HG03521 (cell line): ENCODE measurements around the gene SPRN.
"Not testable (repeated sequence)": the region's sequence is repeated elsewhere in the genome, so short reads cannot be mapped to it uniquely, and the experiment has no call there.

Experiments
- ATAC-seq: cut with Tn5 transposase; IDR thresholded peaks from one replicate; pipeline ENCODE4 v1.9.1; 2021; ENCODE audit warnings: mild to moderate bottlenecking, moderate library complexity; ENCODE audit not compliant: unreplicated experiment

Gene SPRN

DNA sequence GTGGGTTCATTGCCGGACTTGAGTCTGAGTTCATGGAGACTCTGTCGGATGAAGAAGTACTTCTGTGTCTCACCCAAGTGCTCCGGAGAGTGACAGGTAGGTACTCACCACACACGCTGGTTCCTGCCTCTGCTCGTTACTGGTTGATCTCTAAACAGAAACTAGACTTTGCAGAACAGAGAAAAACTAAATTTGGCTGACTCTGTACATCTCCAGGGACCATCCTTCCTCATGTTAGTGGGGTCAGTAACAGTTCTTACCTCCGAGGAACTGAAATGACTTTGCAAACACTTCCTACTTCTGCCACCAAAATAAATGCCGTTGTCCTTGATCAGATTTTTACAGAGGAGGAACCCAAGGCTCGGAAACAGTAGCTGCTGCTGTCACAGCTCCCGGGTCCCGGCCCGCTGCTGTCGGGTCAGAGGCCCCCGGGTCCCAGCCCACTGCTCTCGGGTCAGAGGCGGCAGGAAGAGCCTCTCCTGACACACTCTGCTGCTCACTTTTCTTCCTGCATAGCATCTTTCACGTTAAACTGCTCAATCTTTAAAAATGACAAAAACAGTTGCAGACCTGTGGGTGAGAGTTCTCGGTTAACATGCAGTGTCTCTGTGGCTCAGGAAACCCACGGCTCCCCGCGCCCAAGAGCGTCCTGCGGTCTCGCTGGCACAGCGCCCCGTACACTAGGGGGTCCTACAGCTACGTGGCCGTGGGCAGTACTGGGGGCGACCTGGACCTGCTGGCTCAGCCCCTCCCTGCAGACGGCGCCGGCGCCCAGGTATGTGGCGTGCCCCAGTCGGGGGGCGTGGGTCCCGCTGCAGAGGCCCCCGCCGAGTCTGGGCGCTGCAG lies 35.2 kb downstream of the SPRN start:
- ATAC-seq = peak; percentile 75

GRCh38 chr10:133388236-133388972 lies 36.0 kb downstream of the SPRN start:
- ATAC-seq = no peak

- not testable (repeated sequence) for ATAC-seq
These were observed 37.5 kb downstream of the SPRN start for GRCh38 chr10:133386951-133387350.

DNA sequence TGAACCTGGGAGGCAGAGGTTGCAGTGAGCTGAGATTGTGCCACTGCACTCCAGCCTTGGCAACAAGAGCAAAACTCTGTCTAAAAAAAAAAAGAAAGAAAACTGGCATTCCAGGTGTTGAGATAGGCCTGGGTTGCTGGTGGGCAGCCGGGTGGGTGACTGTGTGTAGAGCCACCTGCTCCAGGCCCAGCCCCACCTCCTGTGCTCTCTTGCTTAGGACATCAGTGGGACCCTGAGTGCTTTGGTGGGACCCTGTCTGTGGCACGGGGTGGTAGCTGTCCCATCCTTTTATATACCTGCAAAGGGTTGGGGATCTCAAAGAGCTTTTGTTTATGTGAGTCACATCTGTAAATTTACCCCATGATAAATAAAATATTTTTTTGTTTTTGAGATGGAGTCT lies 39.2 kb downstream of the SPRN start:
- no peak for ATAC-seq

DNA sequence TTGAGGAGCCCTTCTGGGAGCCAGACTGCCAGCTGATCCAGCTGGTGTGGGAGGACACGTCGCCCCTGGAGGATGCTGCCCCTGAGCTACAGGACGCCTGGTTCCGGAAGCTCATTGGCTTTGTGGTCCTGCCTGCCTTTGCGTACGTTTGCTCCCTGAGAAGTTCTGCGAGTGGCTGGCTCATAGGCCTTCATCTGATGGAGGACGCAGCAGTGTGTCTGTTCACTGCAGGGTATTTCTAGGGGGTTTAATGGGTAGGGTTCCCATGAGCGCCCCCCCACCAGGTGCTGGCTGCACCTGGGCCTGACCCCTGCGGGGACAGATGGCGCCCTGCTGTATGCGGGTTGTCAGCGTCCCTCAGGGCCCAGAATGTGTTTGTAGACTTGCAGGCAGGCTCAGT lies 40.4 kb downstream of the SPRN start:
- no peak for ATAC-seq

DNA sequence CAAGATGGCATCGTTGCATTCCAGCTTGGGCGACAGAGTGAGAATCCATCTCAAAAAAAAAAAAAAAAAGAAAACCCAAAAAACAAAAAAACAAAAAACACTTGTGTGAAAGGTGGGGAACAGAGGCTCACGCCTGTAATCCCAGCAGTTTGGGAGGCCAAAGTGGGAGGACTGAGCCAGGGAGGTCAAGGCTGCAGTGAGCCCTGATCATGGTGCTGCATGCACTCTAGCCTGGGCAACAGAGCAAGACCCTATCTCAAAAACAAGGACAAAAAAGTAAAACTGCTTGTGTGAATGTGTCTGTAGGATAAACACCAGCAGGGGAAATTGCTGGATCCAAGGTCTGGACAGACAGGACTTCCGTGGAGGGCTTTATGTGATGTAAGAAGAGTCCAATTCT lies 40.9 kb downstream of the SPRN start:
- ATAC-seq = no peak

DNA sequence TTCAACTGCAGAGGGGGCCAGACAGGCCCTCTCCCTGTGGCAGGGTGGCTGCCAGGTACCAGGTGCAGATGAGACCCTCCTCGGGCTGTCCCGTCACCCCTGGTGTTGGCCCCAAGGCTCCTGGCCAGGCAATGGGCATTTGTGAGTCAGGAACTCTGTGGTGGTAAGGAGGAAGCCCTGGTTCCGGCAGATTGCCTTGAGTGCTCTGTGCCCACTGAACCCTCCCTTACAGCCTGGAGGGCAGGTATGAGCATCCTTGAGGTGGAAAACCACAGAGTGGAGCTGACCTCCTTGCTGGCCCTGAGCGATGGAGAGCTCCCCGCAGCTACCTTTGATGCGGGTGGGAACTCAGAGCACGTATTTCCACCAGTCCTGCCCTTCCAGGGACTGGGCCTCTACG lies 43.4 kb downstream of the SPRN start:
- no peak for ATAC-seq

- ATAC-seq = no peak
These were observed 44.4 kb downstream of the SPRN start for GRCh38 chr10:133379801-133380666.

DNA sequence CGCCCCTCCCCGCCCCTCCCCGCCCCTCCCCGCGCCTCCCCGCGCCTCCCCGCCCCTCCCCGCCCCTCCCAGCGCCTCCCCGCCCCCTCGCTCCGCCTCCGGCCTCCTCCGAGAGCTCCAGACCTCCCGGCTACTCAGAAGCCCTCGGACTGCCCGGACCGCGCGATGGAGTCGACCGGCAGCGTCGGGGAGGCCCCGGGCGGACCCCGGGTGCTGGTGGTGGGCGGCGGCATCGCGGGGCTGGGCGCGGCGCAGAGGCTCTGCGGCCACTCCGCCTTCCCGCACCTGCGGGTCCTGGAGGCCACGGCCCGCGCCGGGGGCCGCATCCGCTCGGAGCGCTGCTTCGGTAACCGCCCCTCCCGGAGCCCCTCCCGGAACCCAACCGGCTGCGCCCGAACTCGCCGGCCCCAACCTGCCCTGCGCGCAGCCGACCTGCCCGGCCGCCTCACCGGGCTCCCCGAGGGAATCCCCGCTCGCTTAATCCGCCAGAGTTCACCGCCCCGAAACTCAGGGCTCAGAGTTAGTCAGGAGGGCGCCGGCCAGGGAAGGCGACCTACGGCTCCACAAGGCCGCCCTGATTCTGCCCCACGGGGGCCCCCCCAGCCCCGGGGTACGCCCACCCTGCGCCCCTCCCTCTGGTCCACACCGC lies 45.1 kb downstream of the SPRN start, which contains the start of gene PAOX:
Gene PAOX (plus strand): TSS at position 111 of the 649 bp plus-strand sequence. CDS start 55 bp downstream, at position 166.
- ATAC-seq = peak; percentile 50

DNA sequence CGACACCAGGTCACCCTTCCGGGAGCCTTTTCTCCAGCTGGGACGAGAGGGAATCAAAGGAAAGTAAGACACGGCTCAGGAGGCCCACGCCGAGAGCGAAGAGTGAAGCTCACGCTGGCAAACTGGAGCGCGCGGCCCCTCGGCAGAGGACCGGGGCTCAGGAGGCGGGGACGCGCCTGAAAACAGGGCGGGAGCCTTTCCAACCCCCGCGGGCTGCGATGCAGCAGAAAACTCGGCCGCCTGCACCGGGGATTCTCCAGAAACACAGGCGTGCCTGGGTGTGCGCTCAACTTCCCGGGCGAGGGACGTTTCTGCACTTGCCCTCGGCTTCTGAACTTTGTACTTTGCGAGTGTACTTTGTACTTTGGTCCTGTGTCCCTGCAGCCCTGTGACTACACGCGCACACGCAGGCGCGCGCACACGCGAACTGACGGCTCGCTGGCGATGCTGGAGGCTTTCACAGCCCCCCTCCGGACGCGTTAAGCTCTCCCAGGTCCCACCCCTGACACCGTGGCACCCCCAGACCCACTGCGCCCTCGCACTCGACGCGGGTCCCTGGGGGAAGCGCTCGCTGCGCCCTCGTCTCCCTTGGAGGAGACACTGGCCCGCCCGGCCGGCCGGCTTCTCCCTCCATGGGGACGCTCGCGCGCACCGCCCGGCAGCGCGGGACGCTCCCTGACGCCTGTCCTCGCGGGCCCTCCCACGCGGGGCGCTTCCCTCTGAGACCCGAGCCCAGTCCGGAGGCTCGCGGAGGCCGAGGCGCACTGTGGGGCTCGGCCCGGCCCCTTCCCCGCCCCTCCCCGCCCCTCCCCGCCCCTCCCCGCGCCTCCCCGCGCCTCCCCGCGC lies 46.0 kb downstream of the SPRN start:
- ATAC-seq = peak; percentile 32

DNA sequence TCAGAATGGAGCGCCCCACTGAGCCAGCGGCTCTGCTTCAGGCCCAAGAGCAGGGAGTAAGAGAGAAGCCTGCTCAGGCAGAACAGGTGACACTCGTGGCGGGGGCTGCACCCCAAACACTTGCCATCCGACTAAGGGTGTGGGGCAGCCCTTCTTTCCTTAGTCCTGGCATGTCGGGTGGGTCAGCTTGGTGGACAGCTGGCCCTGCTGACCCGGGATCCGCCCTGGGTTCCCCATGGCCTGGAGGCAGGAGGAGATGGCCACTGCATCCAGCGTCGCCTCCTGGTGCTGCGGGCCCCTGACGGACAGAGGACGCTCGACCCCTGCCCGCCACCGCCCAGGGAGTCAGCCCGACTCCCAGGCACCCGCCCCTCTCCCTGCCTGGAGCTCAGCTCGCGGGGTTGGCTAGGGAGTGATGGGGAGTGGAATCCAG lies 46.6 kb downstream of the SPRN start:
- no peak for ATAC-seq

GRCh38 chr10:133377025-133377817 lies 47.2 kb downstream of the SPRN start:
- no peak for ATAC-seq

DNA sequence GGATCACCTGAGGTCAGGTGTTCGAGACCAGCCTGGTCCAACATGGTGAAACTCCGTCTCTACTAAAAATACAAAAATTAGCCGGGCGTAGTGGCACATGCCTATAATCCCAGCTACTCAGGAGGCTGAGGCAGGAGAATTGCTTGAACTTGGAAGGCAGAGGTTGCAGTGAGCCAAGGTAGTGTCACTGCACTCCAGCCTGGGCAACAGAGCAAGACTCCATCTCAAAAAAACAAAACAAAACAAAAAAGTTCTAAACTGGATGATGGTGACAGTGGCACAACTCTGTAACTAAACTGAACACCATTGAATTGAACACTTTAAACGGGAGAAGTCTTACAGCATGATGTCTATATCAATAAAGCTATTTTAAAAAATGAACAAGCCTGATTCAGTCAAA lies 48.2 kb downstream of the SPRN start:
- not testable (repeated sequence) for ATAC-seq

- ATAC-seq = no peak
These were observed 48.9 kb downstream of the SPRN start for GRCh38 chr10:133375357-133376115.

DNA sequence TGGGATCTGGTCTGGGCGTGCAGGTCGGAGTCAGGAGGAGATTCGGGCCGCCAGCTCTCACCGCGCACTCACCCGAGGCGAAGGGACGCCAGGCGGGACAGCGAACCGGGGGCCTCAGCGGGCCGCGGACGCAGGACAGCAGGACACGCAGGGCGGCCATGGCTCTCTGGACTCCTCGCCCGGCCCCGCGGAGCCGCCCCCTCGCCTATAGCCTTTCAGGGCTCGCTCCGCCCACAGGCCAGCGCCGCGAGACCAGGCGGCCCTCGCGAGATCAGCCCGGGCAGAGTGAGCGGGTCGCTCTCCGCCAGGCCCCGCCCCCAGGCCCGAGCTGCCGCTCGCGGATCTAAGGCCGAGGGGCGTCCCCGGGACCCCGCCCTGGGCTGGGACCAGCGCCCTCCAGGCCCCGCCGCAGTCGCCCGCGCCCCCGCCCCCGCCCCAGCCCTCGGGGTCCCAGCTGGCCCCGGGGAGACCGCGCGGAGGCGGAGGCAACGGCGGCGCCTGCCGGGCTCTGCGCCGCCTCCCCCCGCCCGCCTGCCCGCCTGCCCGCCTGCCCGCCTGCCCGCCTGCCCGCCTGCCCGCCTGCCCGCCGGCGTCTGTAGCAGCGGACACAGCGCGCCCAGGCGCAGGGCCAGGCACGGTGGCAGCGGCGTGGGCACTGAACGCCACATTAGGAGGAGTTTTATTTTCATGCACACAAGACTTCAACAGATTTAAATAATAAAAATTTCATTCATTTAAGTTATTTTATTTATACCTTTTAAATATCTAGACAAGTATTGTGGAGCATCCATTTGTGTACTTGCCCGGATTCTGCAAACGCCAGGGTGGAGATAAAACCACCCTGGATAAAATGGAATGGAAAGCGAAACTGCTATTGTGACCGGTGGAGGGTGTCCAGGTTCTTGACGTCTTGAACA lies 51.0 kb downstream of the SPRN start, which contains the start of gene ECHS1:
Gene ECHS1 (minus strand): TSS at position 181 of the 917 bp plus-strand sequence. CDS start 21 bp downstream, at position 160.
- peak; percentile 93 for ATAC-seq

GRCh38 chr10:133372507-133372906 lies 51.9 kb downstream of the SPRN start:
- ATAC-seq = no peak
